Activated CD4-positive, alpha-beta T cell treated with anti-CD3 and anti-CD28 coated beads for 36 hours (primary cell): ENCODE data around the gene SAMD4A. TPM values are rescaled to one million over a fixed set of nuclear protein-coding genes. Genes with fewer than 3 reads are reported as not detected.

ENCODE experiments used
- ATAC-seq: fragments of 200-7000 bp; cut with Tn5 transposase; one replicate; pipeline ENCODE4 v1.10.0; 2021; ENCODE audit warnings: mild to moderate bottlenecking, moderate library complexity
- CTCF ChIA-PET: fragments of 350-600 bp; sonication (Branson Sonifier 250); formaldehyde crosslinking; loops from one replicate; lab custom pipeline; 2021; ENCODE audit warnings: antibody characterized with exemption; lab: Charles Lee
- POLR2A ChIA-PET: fragments of 350-600 bp; sonication (Branson Sonifier 250); formaldehyde crosslinking; loops from one replicate; lab custom pipeline; 2021; ENCODE audit warnings: antibody characterized with exemption, inconsistent platforms; lab: Charles Lee
- DNase-seq: peaks from one replicate; pipeline ENCODE4 v3.0.0-alpha.2; 2020
- H3K27ac Mint-ChIP-seq: one replicate; pipeline ENCODE4 v1.8.0; 2021; ENCODE audit warnings: mixed read lengths
- H3K27me3 Mint-ChIP-seq: one replicate; pipeline ENCODE4 v1.8.0; 2021; ENCODE audit warnings: mixed read lengths
- H3K36me3 Mint-ChIP-seq: one replicate; pipeline ENCODE4 v1.8.0; 2021; ENCODE audit warnings: low read depth, mixed read lengths
- H3K4me1 Mint-ChIP-seq: one replicate; pipeline ENCODE4 v1.8.0; 2021; ENCODE audit warnings: mixed read lengths
- H3K4me3 Mint-ChIP-seq: one replicate; pipeline ENCODE4 v1.8.0; 2021; ENCODE audit warnings: mild to moderate bottlenecking, moderate library complexity, mixed read lengths
- H3K9me3 Mint-ChIP-seq: one replicate; pipeline ENCODE4 v1.8.0; 2021; ENCODE audit warnings: low read depth, mixed read lengths
- intact Hi-C, 2 experiments: fragments of 100-400 bp; cut with DNase I in 1 of 2; cut with micrococcal nuclease in 1 of 2; formaldehyde crosslinking; loops; one replicate each; pipeline versions ENCODE4 v1.14.2 to v1.15.1; 2022 to 2024; cut with DNase I, micrococcal nuclease
- total RNA-seq, 2 experiments: library from RNA; stranded (reverse); gene quantifications; one replicate each; pipeline ENCODE4 v1.2.3, GENCODE V29; 2021

Gene SAMD4A
- total RNA-seq, 2 experiments from 2014 or later = 2.7 to 2.8 TPM

DNA sequence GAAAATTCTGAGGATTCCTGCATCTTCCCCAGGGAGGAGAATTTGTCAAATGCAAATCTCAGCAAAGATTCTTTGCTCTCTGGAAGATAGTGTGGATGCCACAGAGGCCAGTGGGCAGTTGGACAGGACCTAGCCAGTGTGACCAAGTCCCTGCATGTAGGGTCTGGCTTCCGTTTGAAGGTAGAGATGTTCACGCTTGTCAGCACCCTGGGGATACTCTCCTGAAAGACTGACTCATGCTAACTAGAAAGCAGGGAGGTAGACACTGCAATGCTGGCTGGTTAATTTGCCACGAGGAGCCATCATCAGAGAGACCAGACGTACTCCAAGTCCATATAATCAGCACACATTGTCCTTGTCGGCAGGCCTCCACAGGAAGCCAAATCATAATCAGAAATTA is 130.1 kb downstream of the SAMD4A start:
- H3K4me3 Mint-ChIP-seq = no peak overlapping the region
- H3K27ac Mint-ChIP-seq = no peak overlapping the region
- ATAC-seq (no peak), DNase-seq (no peak)
- intact Hi-C loops = no loop called here
- no peaks in the 10 kb centered on the region for H3K9me3 Mint-ChIP-seq
- peaks cover 6% of the 10 kb centered on the region for H3K4me1 Mint-ChIP-seq
- H3K27me3 Mint-ChIP-seq = peaks cover 21% of the 10 kb centered on the region
- CTCF ChIA-PET = interaction anchor here (0.7 kb wide), 1 partner anchor 30 kb away, joined by 3 read pairs; no protein-coding TSS in a partner anchor
- POLR2A ChIA-PET = no interaction called here
- no peaks in the 10 kb centered on the region for H3K36me3 Mint-ChIP-seq

DNA sequence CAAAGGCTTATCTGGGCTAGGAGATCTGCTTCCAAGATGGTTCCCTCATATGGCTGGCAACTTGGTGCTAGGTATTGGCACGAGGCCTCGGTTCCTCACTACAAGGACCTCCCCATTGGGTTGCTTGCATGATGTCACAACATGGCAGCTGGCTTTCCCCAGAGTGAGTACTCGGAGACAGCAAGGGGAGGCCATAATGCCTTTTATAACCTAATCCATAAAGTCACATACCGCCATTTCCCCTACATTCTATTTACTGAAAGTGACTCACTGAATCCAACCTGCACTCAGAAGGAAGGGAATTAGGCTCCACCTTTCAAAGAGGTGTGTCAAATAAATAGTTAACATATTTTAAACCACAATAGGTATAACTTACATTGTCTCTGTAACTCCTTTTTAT is 130.9 kb downstream of the SAMD4A start:
- Mint-ChIP-seq H3K4me3 (no peak overlapping the region), H3K9me3 (no peaks in the 10 kb centered on the region), H3K27me3 (peaks cover 20% of the 10 kb centered on the region), H3K4me1 (peaks cover 6% of the 10 kb centered on the region), H3K27ac (no peak overlapping the region), H3K36me3 (no peaks in the 10 kb centered on the region)
- DNase-seq = no peak
- CTCF ChIA-PET = no interaction called here
- ATAC-seq = no peak
- POLR2A ChIA-PET = no interaction called here
- intact Hi-C loops = no loop called here

DNA sequence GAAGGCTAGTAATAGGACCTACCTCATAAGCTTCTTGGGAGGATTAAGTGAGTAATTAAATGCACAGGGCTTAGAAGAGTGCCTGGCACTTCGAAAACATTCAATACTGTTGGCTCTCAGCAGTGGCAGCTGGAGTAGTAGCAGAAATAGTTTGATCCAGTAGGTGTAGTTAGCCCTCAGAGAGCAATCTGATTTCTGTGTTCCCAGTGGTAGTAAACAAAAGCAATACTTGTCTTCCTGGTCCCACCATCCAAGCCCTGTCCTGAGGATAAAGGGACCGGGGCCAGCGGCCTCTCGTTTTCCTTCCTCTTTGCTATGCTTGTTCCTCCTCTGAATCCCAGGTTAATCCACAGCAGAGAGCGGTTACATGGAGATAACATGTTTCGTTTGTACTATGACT is 131.6 kb downstream of the SAMD4A start:
- intact Hi-C loops = no loop called here
- ChIA-PET CTCF (no interaction called here), POLR2A (no interaction called here)
- peaks cover 6% of the 10 kb centered on the region for H3K4me1 Mint-ChIP-seq
- H3K36me3 Mint-ChIP-seq = no peaks in the 10 kb centered on the region
- ATAC-seq (no peak), DNase-seq (no peak)
- no peak overlapping the region for H3K27ac Mint-ChIP-seq
- peaks cover 20% of the 10 kb centered on the region for H3K27me3 Mint-ChIP-seq
- H3K9me3 Mint-ChIP-seq = no peaks in the 10 kb centered on the region
- no peak overlapping the region for H3K4me3 Mint-ChIP-seq

DNA sequence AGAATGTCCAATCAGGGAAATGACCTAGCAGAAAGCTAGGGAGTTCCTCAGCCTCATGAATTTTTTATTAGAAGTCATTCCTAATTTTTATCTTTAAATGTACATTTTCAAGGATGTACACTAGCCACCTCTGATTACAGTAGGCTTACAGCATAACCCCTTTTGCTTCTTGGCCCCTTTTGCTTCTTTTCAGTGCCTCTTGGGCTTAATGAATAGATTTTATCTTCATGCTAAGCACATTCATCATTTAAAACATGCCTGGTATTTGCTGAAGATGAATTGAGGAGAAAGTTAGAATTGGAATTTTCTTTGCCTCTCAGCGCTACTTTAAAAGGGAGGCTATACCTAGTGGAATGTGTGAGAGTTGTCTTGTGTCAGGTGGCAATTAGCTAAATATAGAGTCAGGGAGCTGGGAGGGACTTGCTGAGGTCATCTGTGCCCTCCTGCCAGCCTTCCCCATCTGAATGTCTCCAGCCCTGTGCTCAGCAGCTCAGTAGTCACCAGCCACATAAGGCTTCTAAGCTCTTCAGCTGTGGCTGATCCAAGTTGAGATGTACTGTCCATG is 132.1 kb downstream of the SAMD4A start:
- no peaks in the 10 kb centered on the region for H3K9me3 Mint-ChIP-seq

DNA sequence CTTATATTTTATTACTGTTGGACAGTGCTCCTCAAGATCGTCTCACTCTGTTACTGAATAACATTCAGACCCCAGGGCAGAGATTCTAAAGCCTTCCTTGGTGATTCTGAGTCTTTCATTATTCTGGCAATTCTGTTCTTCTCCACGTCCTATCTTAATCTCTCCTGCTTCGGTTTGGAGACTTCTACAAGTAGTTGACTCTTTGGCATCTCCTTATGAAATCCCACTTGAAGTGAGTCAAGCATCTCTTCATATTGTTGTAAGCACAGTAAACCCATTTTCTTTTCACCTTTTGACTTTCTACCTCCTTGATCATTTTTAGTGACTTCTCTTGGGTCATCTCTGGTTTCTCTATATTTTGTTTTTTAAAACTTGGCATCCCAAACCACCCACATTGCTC is 132.8 kb downstream of the SAMD4A start:
- H3K27me3 Mint-ChIP-seq = peaks cover 12% of the 10 kb centered on the region
- H3K36me3 Mint-ChIP-seq = no peaks in the 10 kb centered on the region
- DNase-seq (no peak), ATAC-seq (no peak)
- no peak overlapping the region for H3K4me3 Mint-ChIP-seq
- H3K9me3 Mint-ChIP-seq = no peaks in the 10 kb centered on the region
- POLR2A ChIA-PET = interaction anchor here (1.1 kb wide), 1 partner anchor 11 kb away, joined by 6 read pairs; no protein-coding TSS in a partner anchor
- CTCF ChIA-PET = interaction anchor here (0.8 to 2.4 kb wide), 6 partner anchors 8 to 135 kb away, joined by 3 to 9 read pairs (median 4); no protein-coding TSS in a partner anchor
- peaks cover 6% of the 10 kb centered on the region for H3K4me1 Mint-ChIP-seq
- H3K27ac Mint-ChIP-seq = no peak overlapping the region
- intact Hi-C loops = no loop called here

More for the DNA sequence above, 132.1 kb downstream of the SAMD4A start:
- Mint-ChIP-seq H3K27me3 (peaks cover 17% of the 10 kb centered on the region), H3K4me1 (peaks cover 6% of the 10 kb centered on the region), H3K36me3 (no peaks in the 10 kb centered on the region), H3K27ac (no peak overlapping the region), H3K4me3 (no peak overlapping the region)
- ChIA-PET CTCF (no interaction called here), POLR2A (no interaction called here)
- ATAC-seq = no peak
- intact Hi-C loops = no loop called here
- DNase-seq = no peak

DNA sequence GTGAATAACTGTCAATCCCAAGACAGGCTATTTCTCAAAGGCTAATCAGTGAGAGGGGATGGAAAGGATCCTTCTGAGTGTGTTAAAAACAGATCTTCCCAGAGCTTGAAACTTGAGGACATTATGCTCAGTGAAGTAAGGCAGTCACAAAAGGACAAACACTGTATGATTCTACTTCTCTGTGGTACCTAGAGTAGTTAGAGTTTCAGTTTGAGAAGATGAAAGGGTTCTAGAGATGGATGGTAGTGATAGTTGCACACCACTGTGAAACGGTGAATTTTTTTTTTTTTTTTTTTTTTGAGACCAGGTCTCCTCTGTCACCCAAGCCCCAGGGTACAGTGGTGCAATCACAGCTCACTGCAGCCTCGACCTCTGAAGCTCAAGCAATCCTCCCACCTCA is 133.8 kb downstream of the SAMD4A start:
- Mint-ChIP-seq H3K27me3 (peaks cover 12% of the 10 kb centered on the region), H3K4me1 (peaks cover 6% of the 10 kb centered on the region), H3K27ac (no peak overlapping the region), H3K9me3 (no peaks in the 10 kb centered on the region), H3K4me3 (no peak overlapping the region), H3K36me3 (no peaks in the 10 kb centered on the region)
- peak; percentile 99 for ATAC-seq
- POLR2A ChIA-PET = interaction anchor here (0.7 to 1.1 kb wide), 2 partner anchors 10 to 29 kb away, joined by 6 to 11 read pairs; no protein-coding TSS in a partner anchor
- no peak for DNase-seq
- intact Hi-C loops = no loop called here
- CTCF ChIA-PET = interaction anchor here (0.7 to 2.4 kb wide), 8 partner anchors 9 to 136 kb away, joined by 3 to 9 read pairs (median 4); no protein-coding TSS in a partner anchor

DNA sequence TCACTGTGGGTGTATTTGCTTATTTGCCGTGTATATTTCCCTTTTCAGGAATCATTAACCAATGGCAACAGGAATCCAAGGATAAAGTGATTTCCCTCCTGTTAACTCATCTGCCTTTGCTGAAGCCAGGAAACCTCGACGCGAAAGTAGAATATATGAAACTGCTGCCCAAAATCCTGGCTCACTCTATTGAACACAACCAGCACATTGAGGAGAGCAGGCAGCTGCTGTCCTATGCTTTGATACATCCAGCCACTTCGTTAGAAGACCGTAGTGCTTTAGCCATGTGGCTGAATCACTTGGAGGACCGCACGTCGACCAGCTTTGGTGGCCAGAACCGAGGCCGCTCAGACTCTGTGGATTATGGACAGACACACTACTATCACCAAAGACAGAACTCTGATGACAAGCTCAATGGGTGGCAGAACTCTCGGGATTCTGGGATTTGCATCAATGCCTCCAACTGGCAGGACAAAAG is 135.1 kb downstream of the SAMD4A start:
- no peak overlapping the region for H3K27ac Mint-ChIP-seq
- ATAC-seq = no peak

DNA sequence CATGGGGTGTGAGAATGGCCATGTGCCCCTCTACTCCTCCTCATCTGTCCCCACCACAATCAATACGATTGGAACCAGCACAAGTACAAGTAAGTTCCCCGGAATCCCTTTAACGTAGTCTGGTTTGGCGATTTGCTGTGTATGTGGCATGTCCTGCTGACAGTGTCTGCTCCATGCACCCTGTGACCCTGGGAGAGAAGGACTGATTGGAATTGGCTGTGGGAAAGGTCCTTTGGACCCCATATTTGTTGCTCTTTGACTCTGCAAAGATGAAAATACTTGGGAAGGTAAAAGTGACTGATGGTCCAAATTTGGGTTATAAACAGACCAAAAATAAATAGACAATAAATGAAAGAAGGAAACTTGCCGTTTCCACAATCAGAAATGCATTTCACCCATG is 135.6 kb downstream of the SAMD4A start:
- Mint-ChIP-seq H3K9me3 (no peaks in the 10 kb centered on the region), H3K27ac (no peak overlapping the region), H3K36me3 (no peaks in the 10 kb centered on the region), H3K4me1 (peaks cover 6% of the 10 kb centered on the region), H3K4me3 (no peak overlapping the region), H3K27me3 (peaks cover 12% of the 10 kb centered on the region)
- ATAC-seq (no peak), DNase-seq (no peak)
- ChIA-PET CTCF (interaction anchor here (0.7 to 0.9 kb wide), 2 partner anchors 75 to 106 kb away, joined by 3 to 4 read pairs; no protein-coding TSS in a partner anchor), POLR2A (no interaction called here)
- intact Hi-C loops = no loop called here

More for the DNA sequence above, 135.1 kb downstream of the SAMD4A start:
- peaks cover 12% of the 10 kb centered on the region for H3K27me3 Mint-ChIP-seq
- no peak for DNase-seq
- no peaks in the 10 kb centered on the region for H3K9me3 Mint-ChIP-seq
- no peaks in the 10 kb centered on the region for H3K36me3 Mint-ChIP-seq
- ChIA-PET CTCF (interaction anchor here (0.7 to 2.4 kb wide), 5 partner anchors 23 to 138 kb away, joined by 3 to 9 read pairs (median 5); no protein-coding TSS in a partner anchor), POLR2A (no interaction called here)
- H3K4me1 Mint-ChIP-seq = peaks cover 6% of the 10 kb centered on the region
- intact Hi-C loops = no loop called here
- H3K4me3 Mint-ChIP-seq = no peak overlapping the region

DNA sequence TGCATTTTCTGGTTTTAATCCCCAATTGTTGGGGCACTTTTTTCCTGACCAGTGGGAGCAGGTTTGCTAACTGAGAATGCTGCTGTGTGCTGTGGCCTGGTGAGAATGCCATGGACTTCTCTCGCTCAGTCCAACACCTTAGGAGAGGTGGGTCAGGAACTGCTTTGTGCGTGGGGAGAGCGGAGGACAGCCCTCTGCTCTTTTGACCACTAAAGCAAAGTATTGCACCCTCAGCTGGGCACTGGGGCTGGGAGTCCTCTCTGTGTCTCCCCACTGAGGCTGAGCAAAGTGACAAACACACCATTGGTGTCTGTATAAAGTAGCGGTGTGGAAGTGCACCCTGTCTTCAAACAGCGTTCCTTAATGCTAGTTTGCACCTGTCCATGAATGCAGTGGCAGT is 136.2 kb downstream of the SAMD4A start:
- no peak overlapping the region for H3K4me3 Mint-ChIP-seq
- H3K9me3 Mint-ChIP-seq = no peaks in the 10 kb centered on the region
- CTCF ChIA-PET = no interaction called here
- H3K27ac Mint-ChIP-seq = no peak overlapping the region
- no peaks in the 10 kb centered on the region for H3K36me3 Mint-ChIP-seq
- no peak for DNase-seq
- POLR2A ChIA-PET = no interaction called here
- intact Hi-C loops = no loop called here
- H3K27me3 Mint-ChIP-seq = peaks cover 12% of the 10 kb centered on the region
- peaks cover 6% of the 10 kb centered on the region for H3K4me1 Mint-ChIP-seq
- no peak for ATAC-seq

DNA sequence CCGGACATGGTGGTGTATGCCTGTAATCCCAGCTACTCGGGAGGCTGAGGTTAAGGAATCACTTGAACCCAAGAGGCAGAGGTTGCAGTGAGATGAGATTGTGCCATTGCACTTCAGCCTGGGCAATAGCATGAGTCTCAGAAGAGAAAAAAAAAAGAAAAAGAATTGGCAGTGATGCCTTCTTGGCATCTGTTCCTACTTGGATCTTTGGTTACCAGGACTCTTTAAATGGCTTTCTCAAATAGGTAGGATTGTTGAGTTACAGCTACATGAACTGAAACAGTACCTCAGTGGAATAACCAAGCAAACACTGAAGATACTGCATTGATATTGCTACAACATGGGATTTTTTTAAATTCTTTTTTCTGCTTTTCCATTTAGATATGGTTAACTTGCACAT is 136.8 kb downstream of the SAMD4A start:
- no peak for ATAC-seq
- Mint-ChIP-seq H3K9me3 (no peaks in the 10 kb centered on the region), H3K4me1 (peaks cover 6% of the 10 kb centered on the region), H3K27me3 (peaks cover 12% of the 10 kb centered on the region), H3K36me3 (no peaks in the 10 kb centered on the region), H3K4me3 (no peak overlapping the region), H3K27ac (no peak overlapping the region)
- no peak for DNase-seq
- ChIA-PET CTCF (interaction anchor here (1.3 kb wide), 2 partner anchors 18 to 70 kb away, joined by 3 to 5 read pairs; no protein-coding TSS in a partner anchor), POLR2A (no interaction called here)
- intact Hi-C loops = no loop called here

DNA sequence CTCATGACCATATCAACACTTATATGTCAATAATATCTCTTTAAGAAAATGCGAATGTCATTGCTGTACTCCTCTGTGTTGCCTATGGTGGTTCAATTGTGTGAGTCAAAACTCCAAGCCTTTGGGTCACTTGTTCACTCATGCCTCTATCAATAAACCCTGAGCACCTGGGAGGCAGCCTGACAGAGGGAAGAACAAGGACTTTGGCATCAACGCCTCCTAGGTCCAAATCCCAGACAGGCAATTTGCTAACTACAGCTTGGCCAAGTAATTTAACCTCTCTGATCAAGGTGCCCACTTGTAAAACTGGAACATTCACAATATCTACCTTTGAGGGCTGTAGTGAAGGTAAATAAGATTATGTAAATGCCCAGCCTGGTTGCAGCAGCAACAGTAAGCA is 137.8 kb downstream of the SAMD4A start:
- no peak for DNase-seq
- no peaks in the 10 kb centered on the region for H3K9me3 Mint-ChIP-seq

DNA sequence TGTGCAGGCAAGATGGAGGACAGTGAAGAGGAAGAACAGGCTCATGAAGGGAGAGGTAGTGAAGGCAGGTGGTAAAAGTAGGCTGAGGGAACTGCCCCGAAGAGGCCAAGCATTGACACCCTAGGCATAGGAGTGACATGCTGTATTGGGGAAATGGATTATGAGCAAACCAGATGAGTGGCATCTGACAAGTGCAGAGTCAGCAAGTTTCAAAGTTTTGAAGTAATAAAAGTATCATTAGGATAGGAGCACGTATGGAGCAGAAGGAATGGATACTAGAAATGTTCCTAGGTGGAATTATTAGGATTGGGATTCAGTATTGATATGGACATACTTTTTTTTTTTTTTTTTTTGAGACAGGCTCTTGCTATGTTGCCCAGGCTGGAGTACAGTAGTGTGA is 139.8 kb downstream of the SAMD4A start:
- CTCF ChIA-PET = no interaction called here
- Mint-ChIP-seq H3K36me3 (no peaks in the 10 kb centered on the region), H3K4me3 (no peak overlapping the region), H3K27ac (no peak overlapping the region), H3K27me3 (peaks cover 4% of the 10 kb centered on the region), H3K9me3 (no peaks in the 10 kb centered on the region), H3K4me1 (peaks cover 9% of the 10 kb centered on the region)
- intact Hi-C loops = no loop called here
- POLR2A ChIA-PET = no interaction called here
- no peak for ATAC-seq
- DNase-seq = no peak

More for the DNA sequence above, 137.8 kb downstream of the SAMD4A start:
- POLR2A ChIA-PET = no interaction called here
- Mint-ChIP-seq H3K27me3 (peaks cover 10% of the 10 kb centered on the region), H3K27ac (no peak overlapping the region), H3K4me3 (no peak overlapping the region), H3K36me3 (no peaks in the 10 kb centered on the region), H3K4me1 (peaks cover 7% of the 10 kb centered on the region)
- intact Hi-C loops = no loop called here
- CTCF ChIA-PET = interaction anchor here (1.3 to 1.5 kb wide), 3 partner anchors 13 to 69 kb away, joined by 3 to 5 read pairs (median 5); no protein-coding TSS in a partner anchor
- ATAC-seq = no peak
